Hematopoietic multipotent progenitor cell treated with erythropoietin and hydrocortisone succinate and interleukin-3 and kit ligand, for 8 days (in vitro differentiated cells): ENCODE measurements around the gene BZW2.

Source experiments
- DNase-seq: peaks from one replicate; pipeline ENCODE4 v3.0.0-alpha.2; 2015

Gene BZW2

DNA sequence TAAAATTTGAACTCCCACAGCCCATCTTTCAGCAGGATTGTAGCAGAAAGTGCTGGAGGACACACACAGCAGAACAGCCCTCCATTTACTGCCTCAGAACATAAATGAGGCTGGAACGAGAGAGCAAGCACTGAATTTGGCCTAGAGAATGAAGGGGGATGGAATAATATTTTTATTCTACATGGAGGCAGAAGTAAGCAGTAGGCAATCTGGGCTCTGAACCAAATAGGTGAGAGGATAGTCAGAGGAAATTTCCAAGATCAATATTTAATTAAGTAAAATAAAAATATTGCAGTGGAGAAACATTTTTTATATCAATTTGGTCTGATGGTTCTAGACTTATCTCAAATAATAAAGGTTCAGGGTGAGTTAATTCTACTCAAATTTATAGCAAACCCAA is 78.4 kb downstream of the BZW2 start:
- DNase-seq, result no peak

DNA sequence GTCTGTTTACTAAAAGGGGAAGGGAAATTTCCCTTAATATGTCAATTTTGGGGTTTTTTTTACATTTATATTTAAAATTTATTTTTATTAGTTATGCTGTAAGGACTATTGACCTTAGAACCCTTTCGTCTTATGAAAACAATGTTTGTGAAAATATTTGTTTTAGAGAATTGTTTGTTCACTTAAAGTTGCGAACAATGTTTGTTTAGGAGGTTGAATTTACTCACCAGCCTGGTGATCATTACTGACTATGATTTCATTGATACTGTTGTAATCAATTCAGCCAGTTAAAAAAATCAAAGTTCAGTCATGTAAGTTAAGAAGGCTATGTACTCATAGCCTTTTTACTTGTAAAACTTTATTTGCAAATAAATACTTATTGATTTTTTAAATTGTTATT is 80.2 kb downstream of the BZW2 start:
- no peak for DNase-seq

DNA sequence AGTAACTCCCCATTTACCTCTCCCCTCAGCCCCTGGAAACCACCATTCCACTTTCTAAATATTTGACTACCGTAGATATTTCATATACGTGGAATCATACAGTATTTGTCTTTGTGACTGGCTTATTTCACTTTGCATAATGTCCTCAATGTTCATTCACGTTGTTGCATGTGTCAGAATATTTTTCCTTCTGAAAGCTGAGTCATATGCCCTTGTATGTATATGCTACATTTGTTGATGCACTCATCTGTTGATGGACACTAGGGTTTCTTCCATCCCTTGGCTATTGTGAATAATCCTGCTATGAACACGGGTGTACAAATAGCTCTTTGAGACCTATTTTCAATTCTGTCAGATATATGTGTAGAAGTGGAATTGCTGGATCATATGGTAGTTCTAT is 81.8 kb downstream of the BZW2 start:
- DNase-seq, result no peak

- no peak for DNase-seq
These were observed 82.8 kb downstream of the BZW2 start for GRCh38 chr7:16728811-16729210.

GRCh38 chr7:16729541-16729940 is 83.6 kb downstream of the BZW2 start:
- DNase-seq, result no peak

- DNase-seq, result no peak
These were observed 85.0 kb downstream of the BZW2 start for GRCh38 chr7:16730937-16731336.

DNA sequence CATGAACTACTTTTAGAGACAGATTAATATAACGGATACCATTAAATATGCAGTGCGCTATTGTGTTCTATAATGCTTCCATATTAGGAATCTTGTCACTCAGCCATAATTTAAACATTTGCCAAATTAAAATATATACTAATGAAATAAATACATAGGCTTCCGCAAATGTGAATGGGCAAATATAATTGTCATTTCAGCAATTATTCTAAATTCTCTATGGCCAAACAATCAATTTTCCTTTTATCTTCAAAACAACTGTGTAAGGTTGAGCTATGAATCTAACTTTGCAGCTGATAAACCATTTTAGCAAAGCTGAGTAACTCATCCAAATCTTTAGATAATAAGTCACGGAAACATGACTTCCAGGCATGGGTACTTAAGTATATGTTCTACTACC is 86.8 kb downstream of the BZW2 start:
- no peak for DNase-seq

- DNase-seq, result no peak
These were observed 88.3 kb downstream of the BZW2 start for GRCh38 chr7:16734148-16734726.

- no peak for DNase-seq
These were observed 89.0 kb downstream of the BZW2 start for GRCh38 chr7:16735020-16735419.

GRCh38 chr7:16738011-16738688 is 92.2 kb downstream of the BZW2 start:
- DNase-seq, result no peak

DNA sequence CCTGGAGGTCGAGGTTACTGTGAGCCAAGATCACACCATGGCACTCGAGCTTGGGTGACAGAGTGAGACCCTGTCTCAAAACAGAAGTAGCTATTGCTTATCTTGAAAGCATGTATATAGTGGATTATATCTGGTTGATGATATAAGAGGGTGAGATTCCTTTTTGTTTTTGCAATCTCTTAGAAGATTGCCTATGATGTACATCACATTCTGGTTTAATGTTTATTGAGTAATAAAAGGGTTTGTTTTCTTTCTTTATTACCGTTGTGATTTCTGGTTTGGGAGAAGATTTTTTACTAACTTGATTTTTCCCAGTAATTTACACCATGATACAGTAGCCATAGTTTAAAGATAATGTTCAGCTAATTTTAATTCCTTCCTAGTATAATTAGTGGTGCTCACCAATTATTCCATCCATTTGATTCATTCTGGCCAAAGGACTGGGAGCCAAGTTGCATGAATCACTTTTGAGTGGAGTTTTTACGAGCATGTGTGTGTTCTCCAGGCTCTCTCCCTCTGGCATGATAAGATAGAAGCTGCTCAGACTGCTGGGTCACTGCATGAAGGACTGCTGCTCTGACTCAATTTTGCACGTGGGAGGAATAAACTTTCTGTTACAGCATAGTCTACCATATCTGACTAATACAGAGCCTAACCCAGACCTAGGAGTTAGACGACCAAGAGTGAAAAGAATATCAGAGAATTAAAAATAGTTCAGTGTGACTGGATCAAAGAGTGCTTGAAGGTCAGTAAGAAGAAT is 94.1 kb downstream of the BZW2 start:
- peak; percentile 90 for DNase-seq

DNA sequence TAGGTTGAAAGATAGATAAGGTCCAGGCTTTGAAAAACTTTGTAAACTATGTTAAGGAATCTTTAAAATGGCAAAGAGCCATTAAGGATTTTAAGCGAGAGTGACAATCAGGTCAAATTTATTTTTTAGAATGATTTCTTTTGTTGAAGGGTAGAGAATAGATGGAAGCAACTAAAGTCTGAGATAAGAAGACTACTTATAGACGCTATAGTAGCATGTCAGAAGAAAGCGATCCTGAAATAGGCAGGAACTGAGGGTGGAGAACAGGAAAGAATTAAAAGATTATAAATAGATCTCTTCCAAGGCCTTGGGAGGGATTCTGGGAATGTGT is 94.6 kb downstream of the BZW2 start:
- no peak for DNase-seq

GRCh38 chr7:16740996-16741395 is 95.0 kb downstream of the BZW2 start:
- DNase-seq, result no peak

DNA sequence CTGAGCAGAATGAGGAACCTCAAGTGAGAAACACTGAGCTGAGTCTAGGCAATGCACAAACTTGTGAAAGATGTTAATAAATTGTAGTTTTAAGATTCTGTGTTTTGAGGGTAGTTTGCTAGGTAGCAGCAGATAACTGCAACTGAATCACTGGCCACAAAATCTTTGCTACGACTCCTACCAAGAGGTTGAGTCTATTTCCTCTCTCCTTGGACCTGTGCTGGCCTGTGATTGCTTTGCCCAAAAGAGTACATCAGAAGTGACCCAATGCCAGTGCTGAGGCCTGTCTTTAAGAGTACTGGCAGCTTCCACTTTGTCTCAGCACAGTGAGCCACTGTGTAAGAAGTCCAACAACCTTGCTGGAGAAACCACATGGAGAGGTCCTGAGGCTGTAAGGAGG is 95.7 kb downstream of the BZW2 start:
- no peak for DNase-seq

DNA sequence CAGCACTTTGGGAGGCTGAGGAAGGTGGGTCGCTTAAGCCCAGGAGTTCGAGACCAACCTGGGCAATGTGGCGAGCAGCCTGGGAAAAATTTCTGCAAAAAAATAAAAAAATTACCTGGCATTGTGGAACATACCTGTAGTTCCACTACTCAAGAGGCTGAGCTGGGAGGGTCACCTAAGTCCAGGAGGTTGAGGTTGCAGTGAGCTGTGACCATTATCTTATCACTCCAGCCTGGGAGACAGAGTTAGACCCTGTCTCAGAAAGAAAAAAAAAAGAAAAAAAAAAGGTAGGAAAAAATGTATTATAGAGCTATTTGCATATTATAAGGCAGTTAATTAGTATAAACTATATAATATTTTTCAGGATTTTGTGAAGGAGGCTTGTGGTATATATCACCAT is 96.6 kb downstream of the BZW2 start:
- no peak for DNase-seq

- DNase-seq, result no peak
These were observed 97.3 kb downstream of the BZW2 start for GRCh38 chr7:16743236-16743635.

DNA sequence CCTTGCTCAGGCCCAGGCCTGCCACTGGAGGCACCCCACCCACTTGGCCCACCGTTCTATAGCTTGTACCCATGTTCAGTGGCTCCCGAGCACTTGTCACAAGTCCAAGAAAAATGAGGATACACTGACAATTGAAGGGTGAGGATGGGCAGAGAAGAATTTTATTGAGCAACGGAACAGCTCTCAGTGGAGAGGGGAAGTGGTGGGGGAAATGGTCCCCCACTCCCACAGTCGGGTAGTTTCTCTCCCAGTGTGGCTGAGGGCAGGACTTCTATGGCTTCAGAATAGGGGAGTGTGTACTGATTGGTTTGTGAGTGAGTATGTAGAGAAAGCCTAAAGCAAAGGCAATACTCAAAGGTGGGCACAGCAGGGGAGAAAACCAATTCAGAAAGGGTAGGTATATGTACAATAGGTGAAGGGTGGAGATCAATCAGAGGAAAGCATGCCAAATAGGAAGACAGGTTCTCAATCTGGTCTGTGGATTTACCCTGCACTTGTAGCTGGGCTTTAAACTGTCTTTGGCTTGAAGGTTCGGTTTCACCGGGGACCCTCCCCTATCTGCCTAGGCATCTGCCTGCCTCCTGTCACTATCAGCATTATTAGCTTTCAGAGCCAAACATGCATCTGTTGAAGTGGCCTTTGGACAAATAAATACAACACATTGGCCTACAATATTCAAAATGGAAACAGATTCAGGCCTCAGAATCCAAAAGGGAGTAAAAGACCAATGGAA is 98.7 kb downstream of the BZW2 start:
- no peak for DNase-seq

DNA sequence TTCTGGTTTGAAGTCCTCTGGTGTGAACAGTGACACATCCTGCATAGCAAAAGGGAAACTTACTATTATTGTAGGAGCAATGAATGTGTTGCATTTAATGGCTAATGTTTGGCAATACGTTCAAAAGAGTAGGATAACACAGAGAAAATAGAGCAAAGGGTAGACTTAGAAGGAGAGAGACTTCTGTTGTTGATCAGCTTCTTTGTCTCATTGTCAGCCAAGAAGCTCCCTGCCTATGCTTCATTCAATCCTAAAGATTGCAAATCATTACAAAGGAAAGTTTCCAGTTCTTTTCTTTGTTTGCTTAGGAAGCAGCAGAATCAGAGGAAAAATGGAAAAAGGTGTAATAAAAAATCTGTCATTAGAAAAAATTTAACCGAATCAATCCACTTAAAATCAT is 99.7 kb downstream of the BZW2 start:
- DNase-seq, result no peak

- DNase-seq, result no peak
These were observed 101.1 kb downstream of the BZW2 start for GRCh38 chr7:16747102-16747501.

GRCh38 chr7:16753102-16753931 is 107.3 kb downstream of the BZW2 start, which contains the start of gene TSPAN13:
Gene TSPAN13, plus strand, starts transcription at chr7:16753755. Its CDS starts 213 bp downstream, at chr7:16753968.
- peak; percentile 84 for DNase-seq

- DNase-seq, result peak; percentile 28
These were observed 108.2 kb downstream of the BZW2 start for GRCh38 chr7:16753932-16754855.
